Renal cortex interstitium (tissue), 11 donors: ENCODE measurements around the gene OSBPL7. TPM values are rescaled to one million over a fixed set of nuclear protein-coding genes. Genes with fewer than 3 reads are reported as not detected.

Source experiments
- DNase-seq, 11 donors: peaks; one replicate each; pipeline ENCODE4 v3.0.0-alpha.2; 2013; ENCODE audit warnings: low read depth in 9 of 11, low spot score in 4 of 11; ENCODE audit errors: extremely low read depth in 1 of 11
- polyA plus RNA-seq, 3 donors: library from polyadenylated mRNA; unstranded; fragments of 120-200 nt; gene quantifications; one replicate each; pipeline ENCODE4 v1.2.1, GENCODE V29; 2013; ENCODE audit not compliant: insufficient read length in 3 of 3

The OSBPL7 gene
- polyA plus RNA-seq, 3 donors: 12.5 to 18.6 (median 13.4) TPM

GRCh38 chr17:47834756-47835155 lies 13.2 kb upstream of the OSBPL7 start:
- no peak for DNase-seq

- no peak for DNase-seq
Observed at GRCh38 chr17:47831934-47832327, 10.3 kb upstream of the OSBPL7 start.

GRCh38 chr17:47831003-47831933 lies 9.7 kb upstream of the OSBPL7 start, which contains the start of the genes LRRC46 and MRPL10:
LRRC46 (plus strand) TSS chr17:47831670; CDS start chr17:47831990, 320 bp downstream.
MRPL10 (minus strand) TSS chr17:47831541; CDS start chr17:47831511, 30 bp downstream.
- peak; percentile 87 to 95 (median 93) for DNase-seq

GRCh38 chr17:47830396-47831002 lies 8.9 kb upstream of the OSBPL7 start:
- DNase-seq: no peak

GRCh38 chr17:47829870-47830269 lies 8.3 kb upstream of the OSBPL7 start:
- DNase-seq: no peak

GRCh38 chr17:47823519-47823918 lies 1.9 kb upstream of the OSBPL7 start:
- no peak for DNase-seq

GRCh38 chr17:47822785-47823184 lies 1.2 kb upstream of the OSBPL7 start:
- no peak for DNase-seq

GRCh38 chr17:47821031-47821423 lies 567 bp downstream of the OSBPL7 start:
- DNase-seq: no peak

GRCh38 chr17:47820033-47820789 lies 1.4 kb downstream of the OSBPL7 start:
- no peak for DNase-seq

GRCh38 chr17:47819475-47819874 lies 2.1 kb downstream of the OSBPL7 start:
- DNase-seq: no peak

- no peak for DNase-seq
Observed at GRCh38 chr17:47818002-47818695, 3.4 kb downstream of the OSBPL7 start.

- DNase-seq: no peak
Observed at GRCh38 chr17:47816947-47817346, 4.6 kb downstream of the OSBPL7 start.

GRCh38 chr17:47816111-47816735 lies 5.4 kb downstream of the OSBPL7 start:
- no peak for DNase-seq

GRCh38 chr17:47815106-47815918 lies 6.3 kb downstream of the OSBPL7 start:
- no peak for DNase-seq

- DNase-seq: no peak
Observed at GRCh38 chr17:47813512-47814031, 8.0 kb downstream of the OSBPL7 start.

- no peak for DNase-seq
Observed at GRCh38 chr17:47813077-47813476, 8.5 kb downstream of the OSBPL7 start.

- no peak for DNase-seq
Observed at GRCh38 chr17:47812146-47812920, 9.3 kb downstream of the OSBPL7 start.
